ENCODE results near the gene SEPHS1.

DNA sequence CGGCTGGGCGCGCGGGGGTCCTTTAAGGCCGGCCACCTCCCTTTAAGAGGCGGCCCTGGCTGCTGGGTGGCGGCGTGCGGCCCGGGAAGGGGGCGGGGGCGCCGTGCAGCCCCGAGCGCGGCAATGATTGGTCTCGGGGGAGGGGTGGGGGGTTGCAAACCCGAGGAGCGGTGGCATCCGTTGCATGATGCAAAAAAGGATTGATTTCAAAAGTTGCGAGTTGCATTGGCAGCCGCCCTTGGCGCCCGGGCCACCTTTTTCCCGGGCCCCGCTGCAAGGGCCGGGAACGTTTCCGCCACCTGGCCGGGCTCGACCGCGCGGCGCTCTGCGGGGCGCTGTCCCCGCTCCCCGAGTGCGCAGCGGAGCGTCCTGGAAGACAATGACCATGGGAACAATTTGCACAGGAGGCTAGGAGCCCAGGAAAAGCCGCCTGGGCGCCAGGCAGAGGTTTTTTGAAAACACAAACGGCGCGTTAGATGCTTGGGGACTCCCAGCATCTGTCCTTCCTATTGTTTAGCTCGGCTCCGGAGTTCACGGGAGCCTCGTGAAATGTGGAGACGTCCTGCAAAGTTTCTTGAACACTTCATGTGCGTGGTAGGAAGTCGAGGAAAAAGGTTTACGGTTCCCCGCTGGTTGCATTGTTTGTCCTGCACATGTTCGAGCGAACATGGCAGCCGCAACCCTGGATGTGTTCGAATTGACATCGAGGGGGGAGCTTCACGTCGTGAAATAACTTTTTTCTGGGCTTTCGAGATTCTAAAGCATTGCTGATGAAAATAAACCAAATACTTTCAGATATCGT is at the start of gene SEPHS1:
- TF ChIP-seq, protein P1, sequence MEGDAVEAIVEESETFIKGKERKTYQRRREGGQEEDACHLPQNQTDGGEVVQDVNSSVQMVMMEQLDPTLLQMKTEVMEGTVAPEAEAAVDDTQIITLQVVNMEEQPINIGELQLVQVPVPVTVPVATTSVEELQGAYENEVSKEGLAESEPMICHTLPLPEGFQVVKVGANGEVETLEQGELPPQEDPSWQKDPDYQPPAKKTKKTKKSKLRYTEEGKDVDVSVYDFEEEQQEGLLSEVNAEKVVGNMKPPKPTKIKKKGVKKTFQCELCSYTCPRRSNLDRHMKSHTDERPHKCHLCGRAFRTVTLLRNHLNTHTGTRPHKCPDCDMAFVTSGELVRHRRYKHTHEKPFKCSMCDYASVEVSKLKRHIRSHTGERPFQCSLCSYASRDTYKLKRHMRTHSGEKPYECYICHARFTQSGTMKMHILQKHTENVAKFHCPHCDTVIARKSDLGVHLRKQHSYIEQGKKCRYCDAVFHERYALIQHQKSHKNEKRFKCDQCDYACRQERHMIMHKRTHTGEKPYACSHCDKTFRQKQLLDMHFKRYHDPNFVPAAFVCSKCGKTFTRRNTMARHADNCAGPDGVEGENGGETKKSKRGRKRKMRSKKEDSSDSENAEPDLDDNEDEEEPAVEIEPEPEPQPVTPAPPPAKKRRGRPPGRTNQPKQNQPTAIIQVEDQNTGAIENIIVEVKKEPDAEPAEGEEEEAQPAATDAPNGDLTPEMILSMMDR (IDR thresholded peaks at IDR 0.05): peak in 2 of 12 donors; percentile 21 to 28
- TF ChIP-seq POLR2A (IDR thresholded peaks at IDR 0.05): no peak
